Tibial nerve (tissue), 4 donors: Measurements from ENCODE around the gene THSD1. TPM values are rescaled to one million over a fixed set of nuclear protein-coding genes. Genes with fewer than 3 reads are reported as not detected.

ENCODE experiments used
- DNase-seq, 2 donors: peaks; one replicate each; pipeline ENCODE4 v3.0.0-alpha.2; 2019; ENCODE audit warnings: low spot score in 2 of 2
- H3K27ac ChIP-seq, 4 donors: fragments of 200-600 bp; sonication (generic) in 3 of 4; one replicate each; pipeline ENCODE4 v1.5.1; 2017 to 2019; ENCODE audit warnings: mild to moderate bottlenecking in 1 of 4
- H3K27me3 ChIP-seq, 2 donors: fragments of 200-600 bp; sonication (generic) in 1 of 2; one replicate each; pipeline versions ENCODE4 v1.5.1 to v1.6.0; 2017 to 2019
- H3K36me3 ChIP-seq, 3 donors: fragments of 200-600 bp; sonication (generic); one replicate each; pipeline ENCODE4 v1.5.1; 2018 to 2019
- H3K4me1 ChIP-seq, 4 donors: fragments of 200-600 bp; sonication (generic) in 3 of 4; one replicate each; pipeline ENCODE4 v1.5.1; 2017 to 2019
- H3K4me3 ChIP-seq, 4 donors: fragments of 200-600 bp; sonication (generic) in 3 of 4; one replicate each; pipeline ENCODE4 v1.5.1; 2017 to 2019; ENCODE audit warnings: mild to moderate bottlenecking in 1 of 4, moderate library complexity in 1 of 4
- H3K9me3 ChIP-seq, 4 donors: fragments of 200-600 bp; sonication (generic) in 3 of 4; one replicate each; pipeline ENCODE4 v1.5.1; 2017 to 2019
- CTCF ChIP-seq, 5 experiments: fragments of 200-600 bp in 3 of 5; fragments of 450-650 bp in 2 of 5; sonication (generic) in 3 of 5; IDR thresholded peaks; one replicate each; pipeline ENCODE4 v1.5.1; 2016 to 2019; ENCODE audit warnings: antibody characterized with exemption in 5 of 5, mild to moderate bottlenecking in 3 of 5, moderate library complexity in 2 of 5
- EP300 ChIP-seq, 2 donors: sonication (generic); formaldehyde crosslinking; IDR thresholded peaks; one replicate each; pipeline ENCODE4 v1.6.1; 2017; ENCODE audit warnings: antibody characterized with exemption in 2 of 2, mild to moderate bottlenecking in 1 of 2
- POLR2A ChIP-seq, 2 donors: fragments of 450-650 bp; IDR thresholded peaks; one replicate each; pipeline ENCODE4 v1.6.1; 2017; ENCODE audit warnings: antibody characterized with exemption in 2 of 2, mild to moderate bottlenecking in 2 of 2, moderate library complexity in 2 of 2
- WGBS, 2 donors: methylation state at CpG; one replicate each; pipeline ENCODE4 v1.1.5; 2018; 5-methylcytosine and 5-hydroxymethylcytosine counted together
- total RNA-seq, 4 donors: library from RNA; depleted of rRNA; stranded (reverse); fragments of >200 nt; gene quantifications; one replicate each; pipeline ENCODE4 v1.1.0, GENCODE V29; 2016

Gene THSD1
- total RNA-seq, 4 donors from 2014 or later = 6.1 to 10.5 (median 7.8) TPM

GRCh38 chr13:52385870-52386269 lies 20.1 kb downstream of the THSD1 start:
- H3K27me3 ChIP-seq = no peaks in the 10 kb centered on the region
- H3K4me1 ChIP-seq = no peaks in the 10 kb centered on the region
- no peak overlapping the region for H3K4me3 ChIP-seq
- WGBS, 2 donors = 69 to 82% methylated on average over 4 of the region's 4 CpGs
- H3K27ac ChIP-seq = no peak overlapping the region
- peaks cover 0 to 8% (median 0%) of the 10 kb centered on the region in 3 donors for H3K36me3 ChIP-seq
- no peak for DNase-seq
- H3K9me3 ChIP-seq = peaks cover 0 to 9% (median 0%) of the 10 kb centered on the region in 4 donors
- TF ChIP-seq CTCF (IDR thresholded peaks at IDR 0.05) (no peak), POLR2A (IDR thresholded peaks at IDR 0.05) (no peak), EP300 (IDR thresholded peaks at IDR 0.05) (no peak)

DNA sequence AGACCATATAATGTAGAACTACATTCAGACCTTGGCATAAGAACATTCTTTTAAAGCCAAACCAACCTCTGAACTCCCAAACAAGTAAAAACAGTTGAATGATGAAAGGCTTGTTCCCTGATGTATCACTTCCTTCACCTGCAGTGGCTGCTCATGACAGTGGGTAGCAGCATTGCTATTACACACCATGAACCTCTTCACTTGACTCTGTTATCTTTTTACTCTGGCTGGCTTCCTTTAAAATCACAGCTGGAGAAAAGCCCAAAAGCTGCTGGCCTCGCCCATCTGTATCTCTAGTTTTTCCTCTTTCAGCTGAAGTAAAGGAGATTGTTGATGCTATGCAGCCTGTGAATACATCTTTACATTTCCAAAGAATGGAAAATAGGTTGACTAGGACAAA lies 22.6 kb downstream of the THSD1 start:
- Histone ChIP-seq H3K27ac (no peak overlapping the region), H3K36me3 (peaks cover 0 to 14% (median 0%) of the 10 kb centered on the region in 3 donors), H3K27me3 (no peaks in the 10 kb centered on the region), H3K4me1 (no peaks in the 10 kb centered on the region), H3K4me3 (no peak overlapping the region), H3K9me3 (peaks cover 0 to 6% (median 0%) of the 10 kb centered on the region in 4 donors)
- no peak for DNase-seq
- 65 to 68% methylated on average over 1 of the region's 1 CpG for WGBS, 2 donors
- no peak for TF ChIP-seq CTCF (IDR thresholded peaks at IDR 0.05)
- no peak for TF ChIP-seq EP300 (IDR thresholded peaks at IDR 0.05)
- no peak for TF ChIP-seq POLR2A (IDR thresholded peaks at IDR 0.05)

DNA sequence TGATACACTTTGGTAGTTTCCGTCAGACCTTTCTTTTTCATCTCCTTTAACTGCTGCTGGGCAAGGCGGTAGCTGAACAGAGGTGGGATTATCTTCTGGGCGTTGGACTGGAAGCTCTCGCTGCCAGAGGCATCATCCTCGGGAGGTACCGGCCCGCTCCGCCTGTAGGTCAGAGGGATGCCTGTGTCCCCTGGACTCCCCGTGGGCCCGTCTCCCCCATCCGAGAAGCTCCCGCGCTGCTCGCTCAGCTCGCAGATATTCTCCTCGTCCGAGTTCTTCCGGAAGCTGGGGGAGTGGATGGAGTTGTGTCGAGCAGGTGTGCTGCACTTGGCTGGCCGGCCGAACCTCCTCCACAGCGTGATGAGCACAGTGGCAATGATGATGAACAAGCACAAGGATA lies 27.7 kb downstream of the THSD1 start:
- DNase-seq = no peak
- H3K27me3 ChIP-seq = no peaks in the 10 kb centered on the region
- peaks cover 0 to 10% (median 0%) of the 10 kb centered on the region in 4 donors for H3K4me1 ChIP-seq
- 96% methylated on average over 22 of the region's 22 CpGs for WGBS, 2 donors
- H3K9me3 ChIP-seq = no peaks in the 10 kb centered on the region
- TF ChIP-seq POLR2A (IDR thresholded peaks at IDR 0.05) (no peak), EP300 (IDR thresholded peaks at IDR 0.05) (no peak), CTCF (IDR thresholded peaks at IDR 0.05) (no peak)
- peaks cover 0 to 22% (median 0%) of the 10 kb centered on the region in 3 donors for H3K36me3 ChIP-seq
- no peak overlapping the region for H3K4me3 ChIP-seq
- H3K27ac ChIP-seq = no peak overlapping the region

GRCh38 chr13:52377898-52378297 lies 28.1 kb downstream of the THSD1 start:
- 96% methylated on average over 19 to 21 of the region's 21 CpGs for WGBS, 2 donors
- TF ChIP-seq CTCF (IDR thresholded peaks at IDR 0.05) (no peak), POLR2A (IDR thresholded peaks at IDR 0.05) (no peak), EP300 (IDR thresholded peaks at IDR 0.05) (no peak)
- Histone ChIP-seq H3K27me3 (no peaks in the 10 kb centered on the region), H3K4me3 (no peak overlapping the region), H3K4me1 (peaks cover 0 to 10% (median 0%) of the 10 kb centered on the region in 4 donors), H3K27ac (no peak overlapping the region), H3K9me3 (no peaks in the 10 kb centered on the region), H3K36me3 (peaks cover 0 to 22% (median 0%) of the 10 kb centered on the region in 3 donors)
- DNase-seq = no peak

GRCh38 chr13:52374873-52375411 lies 31.0 kb downstream of the THSD1 start:
- no peak overlapping the region for H3K27ac ChIP-seq
- no peaks in the 10 kb centered on the region for H3K27me3 ChIP-seq
- DNase-seq = no peak
- peaks cover 0 to 22% (median 0%) of the 10 kb centered on the region in 3 donors for H3K36me3 ChIP-seq
- H3K4me1 ChIP-seq = peaks cover 0 to 19% (median 0%) of the 10 kb centered on the region in 4 donors
- H3K9me3 ChIP-seq = no peaks in the 10 kb centered on the region
- H3K4me3 ChIP-seq = no peak overlapping the region
- TF ChIP-seq POLR2A (IDR thresholded peaks at IDR 0.05) (no peak), EP300 (IDR thresholded peaks at IDR 0.05) (no peak), CTCF (IDR thresholded peaks at IDR 0.05) (no peak)
- 6 to 26% methylated on average over 1 of the region's 1 CpG for WGBS, 2 donors
